GM10248 (cell line): ENCODE results near the gene CST4.
"Not testable (repeated sequence)": the region's sequence is repeated elsewhere in the genome, so short reads cannot be mapped to it uniquely, and the experiment has no call there.

Source experiments
- CTCF ChIA-PET: fragments of 300-600 bp; sonication (Branson Sonifier 250); formaldehyde crosslinking; extraction: SDS; loops from one replicate; lab custom pipeline; 2021; ENCODE audit warnings: antibody characterized with exemption; lab: Yijun Ruan, JAX
- POLR2A ChIA-PET: fragments of 350-650 bp; sonication (Branson Sonifier 250); formaldehyde crosslinking; extraction: SDS; loops from one replicate; lab custom pipeline; 2020; ENCODE audit warnings: antibody characterized with exemption; lab: Yijun Ruan, JAX
- DNase-seq: peaks from one replicate; pipeline ENCODE4 v3.0.0; 2012; ENCODE audit errors: extremely low spot score
- TF ChIP-seq, protein P1 (sequence below): IDR thresholded peaks from 2 replicates; pipeline ENCODE4 v1.5.1; 2012; ENCODE audit warnings: mild to moderate bottlenecking, low read depth; ENCODE audit errors: extremely low read depth, missing control alignments, control extremely low read depth

Gene CST4

GRCh38 chr20:23710771-23711170, 21.9 kb upstream of the CST4 start:
- ChIA-PET CTCF (no interaction called here), POLR2A (no interaction called here)
- no peak for DNase-seq
- TF ChIP-seq, protein P1, sequence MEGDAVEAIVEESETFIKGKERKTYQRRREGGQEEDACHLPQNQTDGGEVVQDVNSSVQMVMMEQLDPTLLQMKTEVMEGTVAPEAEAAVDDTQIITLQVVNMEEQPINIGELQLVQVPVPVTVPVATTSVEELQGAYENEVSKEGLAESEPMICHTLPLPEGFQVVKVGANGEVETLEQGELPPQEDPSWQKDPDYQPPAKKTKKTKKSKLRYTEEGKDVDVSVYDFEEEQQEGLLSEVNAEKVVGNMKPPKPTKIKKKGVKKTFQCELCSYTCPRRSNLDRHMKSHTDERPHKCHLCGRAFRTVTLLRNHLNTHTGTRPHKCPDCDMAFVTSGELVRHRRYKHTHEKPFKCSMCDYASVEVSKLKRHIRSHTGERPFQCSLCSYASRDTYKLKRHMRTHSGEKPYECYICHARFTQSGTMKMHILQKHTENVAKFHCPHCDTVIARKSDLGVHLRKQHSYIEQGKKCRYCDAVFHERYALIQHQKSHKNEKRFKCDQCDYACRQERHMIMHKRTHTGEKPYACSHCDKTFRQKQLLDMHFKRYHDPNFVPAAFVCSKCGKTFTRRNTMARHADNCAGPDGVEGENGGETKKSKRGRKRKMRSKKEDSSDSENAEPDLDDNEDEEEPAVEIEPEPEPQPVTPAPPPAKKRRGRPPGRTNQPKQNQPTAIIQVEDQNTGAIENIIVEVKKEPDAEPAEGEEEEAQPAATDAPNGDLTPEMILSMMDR, result no peak

DNA sequence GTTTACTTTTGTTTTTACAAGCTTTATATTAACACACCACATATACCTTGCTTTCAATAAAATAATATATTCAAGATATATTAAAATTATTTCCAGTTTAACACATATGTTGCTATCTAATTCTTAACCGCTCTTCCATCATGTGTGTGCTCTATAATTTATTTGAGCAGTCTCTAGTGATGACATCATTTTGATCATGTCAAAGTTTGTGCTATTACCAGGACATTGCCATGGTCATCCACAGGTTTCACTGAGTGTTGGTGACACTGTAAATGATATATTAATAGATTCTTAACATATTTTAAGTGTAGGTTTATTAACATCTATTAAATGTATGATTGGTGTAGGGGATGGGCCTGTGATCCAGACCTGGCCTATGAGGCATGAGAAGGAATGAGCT, 17.1 kb upstream of the CST4 start:
- ChIA-PET POLR2A (no interaction called here), CTCF (no interaction called here)
- DNase-seq, result no peak
- TF ChIP-seq, protein P1, result no peak

DNA sequence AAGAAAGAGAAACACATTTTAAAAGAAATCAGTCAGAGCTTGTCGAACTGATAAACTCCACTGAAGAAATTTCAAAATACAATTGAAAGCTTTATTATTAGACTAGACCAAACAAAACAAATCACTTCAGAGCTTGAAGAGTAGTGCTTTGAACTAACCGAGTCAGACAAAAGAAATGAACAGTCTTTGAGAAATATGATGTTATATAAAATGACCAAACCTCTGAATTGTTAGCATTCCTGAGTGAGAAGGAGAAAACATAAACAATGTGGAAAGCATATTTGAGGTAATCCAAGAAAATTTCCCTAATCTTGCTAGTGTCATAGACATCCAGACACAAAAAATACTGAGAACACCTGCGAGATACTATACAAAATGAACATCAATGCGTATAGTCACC, 13.2 kb upstream of the CST4 start:
- TF ChIP-seq, protein P1, result no peak
- CTCF ChIA-PET, result interaction anchor here (1.1 to 1.5 kb wide), 3 partner anchors 8 to 34 kb away, joined by 3 to 6 read pairs (median 4); no protein-coding TSS in a partner anchor
- DNase-seq, result no peak
- POLR2A ChIA-PET, result no interaction called here

DNA sequence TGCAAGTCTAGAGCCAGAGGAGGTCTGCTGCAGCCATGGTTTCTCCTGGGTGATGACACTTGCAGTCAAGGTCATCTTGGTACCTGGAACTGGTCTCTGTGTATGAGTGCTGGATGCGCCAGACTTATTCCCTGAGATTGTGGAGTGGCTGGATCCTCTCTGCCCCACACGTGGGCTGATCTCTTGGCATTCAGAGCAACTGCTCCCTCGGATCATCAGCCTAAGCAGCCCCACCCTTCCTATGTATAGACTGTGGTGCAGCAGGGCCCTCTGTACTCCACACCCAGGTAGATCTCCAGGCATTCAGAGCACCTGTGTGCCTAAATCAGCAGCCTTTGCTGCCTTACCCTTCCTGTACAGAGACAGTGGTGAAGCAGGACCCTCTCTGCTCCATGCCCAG, 12.1 kb upstream of the CST4 start:
- CTCF ChIA-PET, result interaction anchor here (1.1 kb wide), 1 partner anchor 33 kb away, joined by 3 read pairs; no protein-coding TSS in a partner anchor
- POLR2A ChIA-PET, result no interaction called here
- no peak for DNase-seq
- TF ChIP-seq, protein P1, result no peak

GRCh38 chr20:23697947-23698346, 9.1 kb upstream of the CST4 start:
- no peak for DNase-seq
- CTCF ChIA-PET, result no interaction called here
- POLR2A ChIA-PET, result no interaction called here
- TF ChIP-seq, protein P1, result no peak

DNA sequence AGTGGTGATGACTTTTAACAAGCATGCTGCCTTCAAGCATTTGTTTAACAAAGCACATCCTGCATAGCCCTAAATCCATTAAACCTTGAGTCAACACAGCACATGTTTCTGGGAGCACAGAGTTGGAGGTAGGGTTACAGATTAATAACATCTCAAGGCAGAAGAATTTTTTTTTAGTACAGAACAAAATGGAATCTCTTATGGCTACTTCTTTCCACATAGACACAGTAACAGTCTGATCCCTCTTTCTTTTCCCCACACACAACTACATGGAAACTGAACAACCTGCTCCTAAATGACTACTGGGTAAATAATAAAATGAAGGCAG, 6.2 kb upstream of the CST4 start:
- CTCF ChIA-PET, DNase-seq, POLR2A ChIA-PET: not testable (repeated sequence)

DNA sequence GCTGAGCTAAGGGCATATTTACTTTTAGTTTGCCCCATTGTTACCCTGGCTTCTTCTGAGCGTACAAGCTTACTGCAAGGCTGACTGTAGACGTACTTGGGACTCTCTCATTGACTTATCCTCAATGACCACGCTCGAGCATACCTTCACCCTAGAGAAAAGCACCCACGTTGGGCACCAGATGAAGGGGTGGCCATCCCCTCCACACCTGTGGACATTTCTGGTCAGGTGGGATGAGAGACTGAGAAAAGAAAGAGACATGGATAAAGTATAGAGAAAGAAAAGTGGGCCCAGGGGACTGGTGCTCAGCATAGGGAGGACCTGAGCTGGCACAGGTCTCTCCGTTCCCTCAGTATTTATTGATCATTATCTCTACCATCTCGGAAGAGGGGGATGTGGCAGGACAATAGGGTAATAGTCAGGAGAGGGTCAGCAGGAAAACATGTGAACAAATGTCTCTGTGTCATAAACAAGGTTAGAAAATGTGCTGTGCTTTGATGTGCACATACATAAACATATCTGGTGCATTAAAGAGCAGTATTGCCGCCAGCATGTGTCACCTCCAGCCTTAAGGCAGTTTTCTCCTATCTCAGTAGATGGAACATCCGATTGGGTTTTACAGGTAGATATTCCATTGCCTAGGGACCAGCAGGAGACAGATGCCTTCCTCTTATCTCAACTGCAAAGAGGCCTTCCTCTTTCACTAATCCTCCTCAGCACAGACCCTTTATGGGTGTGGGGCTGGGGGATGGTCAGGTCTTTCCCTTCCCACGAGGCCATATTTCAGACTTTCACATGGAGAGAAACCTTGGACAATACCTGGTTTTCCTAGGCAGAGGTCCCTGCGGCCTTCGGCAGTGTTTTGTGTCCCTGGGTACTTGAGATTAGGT, 5.6 kb upstream of the CST4 start:
- not testable (repeated sequence) for DNase-seq
- CTCF ChIA-PET, result interaction anchor here (1.3 kb wide), 1 partner anchor 8 kb away, joined by 4 read pairs; no protein-coding TSS in a partner anchor

DNA sequence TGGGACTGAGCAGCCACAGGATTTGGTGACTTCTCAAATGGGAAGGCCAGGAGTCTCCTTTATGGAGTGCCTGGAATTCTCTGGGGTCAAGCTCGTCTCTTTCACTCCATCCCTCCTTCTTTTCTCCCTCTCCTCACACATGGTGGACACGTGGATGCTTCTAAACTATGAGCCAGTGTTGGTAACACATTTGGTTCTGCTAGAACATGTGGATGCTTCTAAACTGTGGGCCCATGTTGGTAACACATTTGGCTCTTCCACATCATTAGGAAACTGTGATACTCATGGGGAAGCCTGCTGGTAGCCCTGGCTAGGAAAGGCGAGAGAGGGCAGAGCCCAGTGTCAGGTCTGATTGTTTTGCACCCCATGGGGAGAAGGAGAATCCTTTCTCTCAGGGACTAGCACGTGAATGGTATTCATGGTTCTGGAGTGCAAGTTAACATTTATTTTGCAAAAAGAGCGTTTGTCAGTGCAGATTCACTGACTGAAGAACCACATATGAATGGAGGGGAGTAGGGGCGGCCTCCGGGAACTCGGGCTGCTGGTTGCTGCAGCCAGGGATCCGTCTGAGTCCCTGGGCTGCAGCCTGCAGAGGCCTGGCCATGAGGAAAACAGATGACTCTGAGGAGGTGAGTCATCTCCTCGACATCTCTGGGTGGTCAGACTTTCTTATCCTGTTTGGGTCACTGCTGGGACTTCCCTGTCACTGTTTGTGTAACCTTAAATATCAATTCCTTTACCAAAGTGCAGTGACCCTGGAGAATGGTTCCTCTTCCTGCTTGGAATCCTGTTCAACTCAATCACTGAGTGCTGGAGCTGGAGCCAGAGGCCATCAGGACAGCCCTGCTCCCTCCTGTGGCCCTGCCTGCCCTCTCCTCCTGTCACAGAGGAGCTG, 4.1 kb upstream of the CST4 start:
- DNase-seq, POLR2A ChIA-PET: not testable (repeated sequence)
- CTCF ChIA-PET, result interaction anchor here (1.3 to 1.7 kb wide), 2 partner anchors 10 kb away, joined by 4 to 6 read pairs; no protein-coding TSS in a partner anchor

More for the DNA sequence above, 5.6 kb upstream of the CST4 start:
- POLR2A ChIA-PET, result not testable (repeated sequence)
